A549 (cell line): Measurements from ENCODE around the gene PILRB. TPM values are rescaled to one million over a fixed set of nuclear protein-coding genes. Genes with fewer than 3 reads are reported as not detected.

Experiments
- ATAC-seq, 2 experiments: fragments of 200-7000 bp in 1 of 2; fragments of >200 bp in 1 of 2; cut with Nextera tagmentation in 1 of 2; cut with Tn5 transposase in 1 of 2; 3 replicates each; pipeline versions ENCODE4 v1.8.0 to v1.9.1; 2018 to 2020; ENCODE audit warnings: mild to moderate bottlenecking in 1 of 2, moderate library complexity in 1 of 2
- CTCF ChIA-PET: fragments of 300-600 bp; sonication (Branson Sonifier 250); formaldehyde crosslinking; extraction: SDS; loops from one replicate; lab custom pipeline; 2021; ENCODE audit warnings: antibody characterized with exemption, inconsistent platforms; lab: Yijun Ruan, JAX
- POLR2A ChIA-PET: fragments of 350-600 bp; formaldehyde crosslinking; extraction: SDS; loops from one replicate; lab custom pipeline; 2021; ENCODE audit warnings: antibody characterized with exemption, inconsistent platforms; lab: Yijun Ruan, JAX
- DNase-seq, 2 experiments: peaks; one replicate each; pipeline versions ENCODE4 v3.0.0 to v3.0.0-alpha.2; 2011 to 2016; ENCODE audit warnings: low read depth in 1 of 2, low spot score in 1 of 2
- FAIRE-seq: peaks from 2 replicates; lab custom pipeline; 2011; peaks lifted over from hg19 to GRCh38; lab: Jason Lieb, UNC
- H3K27ac ChIP-seq, 2 experiments: fragments of >200 bp; sonication (Bioruptor Twin); formaldehyde crosslinking; 3 replicates each; pipeline ENCODE4 v1.5.1; 2016 to 2017
- H3K4me1 ChIP-seq: fragments of >200 bp; sonication (Bioruptor Twin); formaldehyde crosslinking; 3 replicates; pipeline ENCODE4 v1.6.1; 2016
- H3K4me2 ChIP-seq: fragments of >200 bp; sonication (Bioruptor Twin); formaldehyde crosslinking; 3 replicates; pipeline ENCODE4 v1.6.1; 2016
- H3K4me3 ChIP-seq: fragments of >200 bp; sonication (Bioruptor Twin); formaldehyde crosslinking; 3 replicates; pipeline ENCODE4 v1.5.1; 2016
- H3K9me3 ChIP-seq: fragments of >200 bp; sonication (Bioruptor Twin); formaldehyde crosslinking; 3 replicates; pipeline ENCODE4 v1.6.1; 2016
- CEBPB ChIP-seq, 2 experiments: fragments of >200 bp in 1 of 2; sonication (Bioruptor Twin) in 1 of 2; formaldehyde crosslinking in 1 of 2; IDR thresholded peaks; 2 replicates each; pipeline ENCODE4 v1.6.1; 2012 to 2016
- EP300 ChIP-seq, 2 experiments: fragments of >200 bp; sonication (Bioruptor Twin); formaldehyde crosslinking; IDR thresholded peaks; 2 replicates in 1 of 2; 3 replicates in 1 of 2; pipeline ENCODE4 v1.6.1; 2016 to 2017
- FOXS1 ChIP-seq: fragments of 250-450 bp; sonication (Bioruptor Pico); IDR thresholded peaks from 2 replicates; pipeline ENCODE4 v1.5.0; 2020; ENCODE audit warnings: mild to moderate bottlenecking, moderate library complexity
- HDAC2 ChIP-seq: fragments of 200-600 bp; sonication (generic); IDR thresholded peaks from 2 replicates; pipeline ENCODE4 v1.6.1; 2016
- HOXB13 ChIP-seq: fragments of 250-450 bp; sonication (Bioruptor Pico); IDR thresholded peaks from 2 replicates; pipeline ENCODE4 v1.5.0; 2020; ENCODE audit warnings: low read depth, mild to moderate bottlenecking, moderate library complexity
- KDM1A ChIP-seq: fragments of 200-600 bp; sonication (generic); IDR thresholded peaks from 2 replicates; pipeline ENCODE4 v1.6.1; 2016; ENCODE audit warnings: low read depth, mild to moderate bottlenecking
- MYC ChIP-seq: IDR thresholded peaks from 2 replicates; pipeline ENCODE4 v1.6.1; 2012; ENCODE audit warnings: mild to moderate bottlenecking, inconsistent platforms, low read length, improper control_type of control experiment, borderline replicate concordance
- NPAS2 ChIP-seq: fragments of 250-450 bp; sonication (Bioruptor Pico); IDR thresholded peaks from 2 replicates; pipeline ENCODE4 v1.8.0; 2022; ENCODE audit warnings: mild to moderate bottlenecking, moderate library complexity, borderline replicate concordance
- PHF8 ChIP-seq: fragments of 200-600 bp; sonication (generic); IDR thresholded peaks from 2 replicates; pipeline ENCODE4 v1.6.1; 2016; ENCODE audit warnings: low read depth, mild to moderate bottlenecking, antibody characterized with exemption, moderate library complexity, borderline replicate concordance
- POLR2A ChIP-seq: IDR thresholded peaks from 2 replicates; pipeline ENCODE4 v1.6.1; 2012; ENCODE audit warnings: mild to moderate bottlenecking, low read length
- SREBF2 ChIP-seq: fragments of 450-650 bp; IDR thresholded peaks from 2 replicates; pipeline ENCODE4 v1.6.1; 2014; ENCODE audit warnings: mild to moderate bottlenecking, moderate library complexity
- TFCP2L1 ChIP-seq: fragments of 250-450 bp; sonication (Bioruptor Pico); IDR thresholded peaks from 2 replicates; pipeline ENCODE4 v1.5.0; 2021; ENCODE audit warnings: mild to moderate bottlenecking
- ZC3H11A ChIP-seq: fragments of 450-650 bp; IDR thresholded peaks from 2 replicates; pipeline ENCODE4 v1.6.1; 2014; ENCODE audit warnings: antibody characterized with exemption, mild to moderate bottlenecking
- ZNF302 ChIP-seq: fragments of 250-450 bp; sonication (Bioruptor Pico); IDR thresholded peaks from 2 replicates; pipeline ENCODE4 v1.9.0; 2021; ENCODE audit warnings: inconsistent platforms, mild to moderate bottlenecking, moderate library complexity
- WGBS: methylation state at CpG from one replicate; pipeline ENCODE4 v1.1.6; 2017; ENCODE audit errors: missing lambda C conversion rate; 5-methylcytosine and 5-hydroxymethylcytosine counted together
- polyA plus RNA-seq, 4 experiments: library from polyadenylated mRNA; depleted of rRNA in 3 of 4; stranded (reverse); fragments of >200 nt; fragmentation: RNase III in 1 of 4; extraction: RNeasy Plus Mini Kit Qiagen cat#74134 plus additional on column Dnase treatment in 1 of 4; gene quantifications; 2 replicates in 3 of 4; 3 replicates in 1 of 4; pipeline ENCODE4 v1.2.3, GENCODE V29; 2011 to 2017
- TF ChIP-seq, protein P1 (sequence below): fragments of >200 bp; sonication (Bioruptor Twin); formaldehyde crosslinking; IDR thresholded peaks from 3 replicates; pipeline ENCODE4 v1.5.1; 2016
- TF ChIP-seq, protein P2 (sequence below): fragments of 200-600 bp; sonication (generic); IDR thresholded peaks from 2 replicates; pipeline ENCODE4 v1.6.1; 2016; ENCODE audit warnings: antibody characterized with exemption, mild to moderate bottlenecking, moderate library complexity
- TF ChIP-seq, protein P3 (sequence below): fragments of >200 bp; sonication (Bioruptor Twin); formaldehyde crosslinking; IDR thresholded peaks from 3 replicates; pipeline ENCODE4 v1.6.1; 2016

Gene PILRB
- polyA plus RNA-seq, 2 of the 4 experiments (the other 2 are of a cell fraction) = 24.9 to 47.8 TPM

DNA sequence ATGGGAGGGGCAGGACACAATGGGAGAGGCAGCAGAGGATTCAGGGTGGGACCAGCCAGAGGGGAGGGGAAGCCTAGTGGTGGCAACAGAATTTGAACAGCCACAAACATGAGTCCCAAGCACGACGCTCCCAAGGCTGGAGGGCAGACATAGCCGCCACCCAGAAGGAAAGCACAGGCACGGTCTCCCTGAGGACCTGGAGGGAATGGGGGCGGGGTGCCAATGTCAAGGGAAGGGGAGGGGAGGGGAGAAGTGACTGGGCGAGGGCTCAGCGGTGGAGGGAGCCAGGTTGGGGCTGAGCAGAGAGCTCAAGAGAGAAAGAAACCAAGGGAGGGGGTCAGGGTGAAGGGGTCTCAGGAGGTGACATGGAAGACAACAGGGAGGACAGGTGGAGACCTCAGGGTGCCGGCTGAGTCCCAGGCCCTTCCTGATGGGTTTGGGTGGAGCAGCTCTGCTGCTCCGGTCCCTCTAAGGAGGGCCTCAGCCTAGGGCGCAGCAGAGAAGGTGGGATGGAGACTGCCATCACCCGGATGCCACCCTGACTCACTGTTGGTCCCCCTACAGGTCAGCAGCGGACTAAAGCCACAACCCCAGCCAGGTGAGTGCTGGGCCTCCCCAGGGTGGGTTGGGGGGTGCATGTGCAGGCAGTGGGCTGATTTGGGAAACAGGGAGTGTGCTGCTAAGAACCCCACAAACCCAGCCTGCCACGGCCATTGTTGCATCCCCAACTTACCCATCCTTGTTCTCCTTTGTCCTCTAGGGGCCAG lies 39.6 kb downstream of the PILRB start:
- Histone ChIP-seq H3K4me3 (no peak overlapping the region), H3K4me1 (no peaks in the 10 kb centered on the region), H3K9me3 (no peaks in the 10 kb centered on the region), H3K27ac (no peak overlapping the region), H3K4me2 (no peak overlapping the region)
- CTCF ChIA-PET = interaction anchor here (0.8 to 3.3 kb wide), 3 partner anchors 10 to 32 kb away, joined by 3 to 20 read pairs (median 3); no protein-coding TSS in a partner anchor
- peak; percentile 44 to 49; a peak in 5 of 6 replicates for ATAC-seq
- WGBS = 78% methylated on average over 12 of the region's 13 CpGs
- DNase-seq = no peak
- POLR2A ChIA-PET = no interaction called here
- TF ChIP-seq SREBF2 (no peak), TFCP2L1 (CRISPR knock-in tag) (no peak), NPAS2 (no peak), PHF8 (no peak), HDAC2 (no peak), MYC (no peak), KDM1A (no peak), FOXS1 (CRISPR knock-in tag) (no peak), ZNF302 (CRISPR knock-in tag) (no peak)
- TF ChIP-seq, all 56 proteins: peak for 0
- no peak for FAIRE-seq

DNA sequence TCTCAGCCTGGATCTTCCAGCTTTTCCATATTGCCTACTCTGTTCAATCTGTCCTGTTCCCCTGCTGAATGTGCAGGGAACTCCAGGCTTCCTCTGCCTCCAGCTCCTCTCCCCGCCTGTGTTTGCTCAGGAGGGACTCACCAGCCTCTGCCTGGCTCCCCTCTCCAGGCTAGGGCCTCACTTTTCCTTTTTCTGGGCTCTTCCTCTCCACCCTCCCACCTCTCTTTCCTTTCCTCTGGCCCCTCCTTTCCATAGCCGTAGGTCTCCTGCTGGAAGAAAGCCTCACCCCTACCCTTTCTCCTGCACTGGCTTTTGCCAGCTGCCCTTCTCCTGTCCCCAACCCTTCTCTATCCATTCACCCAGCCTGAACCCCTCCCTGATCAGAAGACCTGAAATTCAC lies 40.3 kb downstream of the PILRB start:
- TF ChIP-seq, protein P1, sequence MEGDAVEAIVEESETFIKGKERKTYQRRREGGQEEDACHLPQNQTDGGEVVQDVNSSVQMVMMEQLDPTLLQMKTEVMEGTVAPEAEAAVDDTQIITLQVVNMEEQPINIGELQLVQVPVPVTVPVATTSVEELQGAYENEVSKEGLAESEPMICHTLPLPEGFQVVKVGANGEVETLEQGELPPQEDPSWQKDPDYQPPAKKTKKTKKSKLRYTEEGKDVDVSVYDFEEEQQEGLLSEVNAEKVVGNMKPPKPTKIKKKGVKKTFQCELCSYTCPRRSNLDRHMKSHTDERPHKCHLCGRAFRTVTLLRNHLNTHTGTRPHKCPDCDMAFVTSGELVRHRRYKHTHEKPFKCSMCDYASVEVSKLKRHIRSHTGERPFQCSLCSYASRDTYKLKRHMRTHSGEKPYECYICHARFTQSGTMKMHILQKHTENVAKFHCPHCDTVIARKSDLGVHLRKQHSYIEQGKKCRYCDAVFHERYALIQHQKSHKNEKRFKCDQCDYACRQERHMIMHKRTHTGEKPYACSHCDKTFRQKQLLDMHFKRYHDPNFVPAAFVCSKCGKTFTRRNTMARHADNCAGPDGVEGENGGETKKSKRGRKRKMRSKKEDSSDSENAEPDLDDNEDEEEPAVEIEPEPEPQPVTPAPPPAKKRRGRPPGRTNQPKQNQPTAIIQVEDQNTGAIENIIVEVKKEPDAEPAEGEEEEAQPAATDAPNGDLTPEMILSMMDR = no peak
- TF ChIP-seq EP300 (IDR thresholded peaks at IDR 0.05) (no peak), HOXB13 (CRISPR knock-in tag) (no peak), FOXS1 (CRISPR knock-in tag) (no peak), SREBF2 (no peak), POLR2A (no peak), CEBPB (IDR thresholded peaks at IDR 0.05) (no peak), PHF8 (no peak), ZC3H11A (no peak)
- TF ChIP-seq, protein P2, sequence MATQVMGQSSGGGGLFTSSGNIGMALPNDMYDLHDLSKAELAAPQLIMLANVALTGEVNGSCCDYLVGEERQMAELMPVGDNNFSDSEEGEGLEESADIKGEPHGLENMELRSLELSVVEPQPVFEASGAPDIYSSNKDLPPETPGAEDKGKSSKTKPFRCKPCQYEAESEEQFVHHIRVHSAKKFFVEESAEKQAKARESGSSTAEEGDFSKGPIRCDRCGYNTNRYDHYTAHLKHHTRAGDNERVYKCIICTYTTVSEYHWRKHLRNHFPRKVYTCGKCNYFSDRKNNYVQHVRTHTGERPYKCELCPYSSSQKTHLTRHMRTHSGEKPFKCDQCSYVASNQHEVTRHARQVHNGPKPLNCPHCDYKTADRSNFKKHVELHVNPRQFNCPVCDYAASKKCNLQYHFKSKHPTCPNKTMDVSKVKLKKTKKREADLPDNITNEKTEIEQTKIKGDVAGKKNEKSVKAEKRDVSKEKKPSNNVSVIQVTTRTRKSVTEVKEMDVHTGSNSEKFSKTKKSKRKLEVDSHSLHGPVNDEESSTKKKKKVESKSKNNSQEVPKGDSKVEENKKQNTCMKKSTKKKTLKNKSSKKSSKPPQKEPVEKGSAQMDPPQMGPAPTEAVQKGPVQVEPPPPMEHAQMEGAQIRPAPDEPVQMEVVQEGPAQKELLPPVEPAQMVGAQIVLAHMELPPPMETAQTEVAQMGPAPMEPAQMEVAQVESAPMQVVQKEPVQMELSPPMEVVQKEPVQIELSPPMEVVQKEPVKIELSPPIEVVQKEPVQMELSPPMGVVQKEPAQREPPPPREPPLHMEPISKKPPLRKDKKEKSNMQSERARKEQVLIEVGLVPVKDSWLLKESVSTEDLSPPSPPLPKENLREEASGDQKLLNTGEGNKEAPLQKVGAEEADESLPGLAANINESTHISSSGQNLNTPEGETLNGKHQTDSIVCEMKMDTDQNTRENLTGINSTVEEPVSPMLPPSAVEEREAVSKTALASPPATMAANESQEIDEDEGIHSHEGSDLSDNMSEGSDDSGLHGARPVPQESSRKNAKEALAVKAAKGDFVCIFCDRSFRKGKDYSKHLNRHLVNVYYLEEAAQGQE = no peak
- TF ChIP-seq, protein P3, sequence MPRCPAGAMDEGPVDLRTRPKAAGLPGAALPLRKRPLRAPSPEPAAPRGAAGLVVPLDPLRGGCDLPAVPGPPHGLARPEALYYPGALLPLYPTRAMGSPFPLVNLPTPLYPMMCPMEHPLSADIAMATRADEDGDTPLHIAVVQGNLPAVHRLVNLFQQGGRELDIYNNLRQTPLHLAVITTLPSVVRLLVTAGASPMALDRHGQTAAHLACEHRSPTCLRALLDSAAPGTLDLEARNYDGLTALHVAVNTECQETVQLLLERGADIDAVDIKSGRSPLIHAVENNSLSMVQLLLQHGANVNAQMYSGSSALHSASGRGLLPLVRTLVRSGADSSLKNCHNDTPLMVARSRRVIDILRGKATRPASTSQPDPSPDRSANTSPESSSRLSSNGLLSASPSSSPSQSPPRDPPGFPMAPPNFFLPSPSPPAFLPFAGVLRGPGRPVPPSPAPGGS = no peak
- Histone ChIP-seq H3K27ac (no peak overlapping the region), H3K4me1 (no peaks in the 10 kb centered on the region), H3K4me3 (no peak overlapping the region), H3K4me2 (no peak overlapping the region), H3K9me3 (no peaks in the 10 kb centered on the region)
- ATAC-seq = peak in 1 of 2 experiments; percentile 44; a peak in 3 of 6 replicates
- no peak for FAIRE-seq
- DNase-seq = no peak
- ChIA-PET POLR2A (no interaction called here), CTCF (interaction anchor here (0.8 to 3.3 kb wide), 2 partner anchors 9 to 23 kb away, joined by 3 to 20 read pairs; no protein-coding TSS in a partner anchor)
- 14% methylated on average over 2 of the region's 2 CpGs for WGBS
